ENCODE data around the gene TFCP2L1.

The TFCP2L1 gene

GRCh38 chr2:121239969-121240368 is 45.0 kb downstream of the TFCP2L1 start:
- DNase-seq (ENCODE audit: low spot score): no peak
- TF ChIP-seq CTCF (IDR thresholded peaks at IDR 0.05; ENCODE audit: extremely low read depth, insufficient read depth, missing control alignments): no peak
- in situ Hi-C loops (cut with MboI; ENCODE audit: low pct_unique_long_range_greater_than_20kb, low sequenced_read_pairs, unreplicated experiment): no loop called here

DNA sequence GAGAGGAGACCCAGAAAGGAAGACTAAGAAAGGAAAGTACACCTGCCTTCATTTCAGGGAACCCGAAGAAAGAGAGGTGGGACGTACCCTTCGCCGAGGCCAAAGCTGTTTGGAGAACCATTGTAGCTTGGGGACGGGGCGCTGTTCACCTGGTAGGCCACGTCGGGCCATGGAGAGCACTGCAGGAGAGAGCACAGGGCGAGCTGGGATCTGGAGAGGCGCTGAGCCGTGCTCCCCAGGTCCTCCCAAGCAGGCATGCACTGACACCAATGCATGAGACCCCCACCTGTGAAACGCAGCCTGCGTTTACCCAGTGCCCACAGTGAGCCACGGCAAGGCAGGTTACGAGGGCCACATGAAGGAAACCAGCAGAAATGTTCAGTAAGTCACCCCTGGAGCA is 45.5 kb downstream of the TFCP2L1 start:
- in situ Hi-C loops (cut with MboI; ENCODE audit: low pct_unique_long_range_greater_than_20kb, low sequenced_read_pairs, unreplicated experiment): no loop called here
- TF ChIP-seq CTCF (IDR thresholded peaks at IDR 0.05; ENCODE audit: extremely low read depth, insufficient read depth, missing control alignments): no peak
- DNase-seq (ENCODE audit: low spot score): no peak

- no peak for DNase-seq (ENCODE audit: low spot score)
- TF ChIP-seq CTCF (IDR thresholded peaks at IDR 0.05; ENCODE audit: extremely low read depth, insufficient read depth, missing control alignments): no peak
- in situ Hi-C loops (cut with MboI; ENCODE audit: low pct_unique_long_range_greater_than_20kb, low sequenced_read_pairs, unreplicated experiment): no loop called here
These were observed 46.2 kb downstream of the TFCP2L1 start for GRCh38 chr2:121238828-121239227.

- DNase-seq (ENCODE audit: low spot score): no peak
- in situ Hi-C loops (cut with MboI; ENCODE audit: low pct_unique_long_range_greater_than_20kb, low sequenced_read_pairs, unreplicated experiment): no loop called here
- no peak for TF ChIP-seq CTCF (IDR thresholded peaks at IDR 0.05; ENCODE audit: extremely low read depth, insufficient read depth, missing control alignments)
These were observed 46.9 kb downstream of the TFCP2L1 start for GRCh38 chr2:121237980-121238665.

DNA sequence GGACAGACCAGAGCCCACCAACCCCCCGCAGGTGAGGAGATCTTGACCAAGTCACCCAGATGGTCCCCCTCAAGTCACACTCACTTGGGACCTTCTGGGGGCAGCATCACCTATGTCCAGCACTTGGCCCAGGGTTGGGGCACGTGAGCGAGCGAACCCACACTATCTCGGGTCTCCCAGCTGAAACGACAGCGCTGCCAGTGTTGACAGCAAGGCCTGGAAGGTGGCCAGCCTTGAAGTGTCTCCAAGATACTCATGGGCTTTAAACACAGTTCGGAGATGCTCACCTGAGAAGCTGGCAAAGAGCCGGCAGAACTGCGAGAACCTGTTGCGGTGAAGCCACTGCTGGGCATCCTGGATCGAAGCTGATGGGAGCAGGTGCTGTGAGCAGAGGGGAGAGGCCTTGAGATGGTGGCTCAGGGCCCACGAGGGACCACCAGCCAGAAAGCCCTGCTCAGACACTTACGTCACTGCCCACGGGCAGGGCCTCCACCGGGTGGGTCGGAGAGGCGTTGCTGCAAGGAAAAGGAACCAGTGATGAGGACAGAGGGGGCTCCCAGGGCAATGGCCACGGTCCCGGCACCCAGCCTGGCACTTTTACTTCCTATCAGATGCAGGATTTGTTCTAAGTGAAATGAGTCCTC is 47.5 kb downstream of the TFCP2L1 start:
- in situ Hi-C loops (cut with MboI; ENCODE audit: low pct_unique_long_range_greater_than_20kb, low sequenced_read_pairs, unreplicated experiment): no loop called here
- no peak for TF ChIP-seq CTCF (IDR thresholded peaks at IDR 0.05; ENCODE audit: extremely low read depth, insufficient read depth, missing control alignments)
- DNase-seq (ENCODE audit: low spot score): no peak

GRCh38 chr2:121236650-121237180 is 48.3 kb downstream of the TFCP2L1 start:
- in situ Hi-C loops (cut with MboI; ENCODE audit: low pct_unique_long_range_greater_than_20kb, low sequenced_read_pairs, unreplicated experiment): no loop called here
- TF ChIP-seq CTCF (IDR thresholded peaks at IDR 0.05; ENCODE audit: extremely low read depth, insufficient read depth, missing control alignments): no peak
- DNase-seq (ENCODE audit: low spot score): no peak
